Body of pancreas (tissue), 4 donors: ENCODE data around the gene FOXO3.

Source experiments
- POLR2A ChIP-seq, 3 donors: fragments of 450-650 bp; IDR thresholded peaks; one replicate each; pipeline ENCODE4 v1.6.1; 2016; ENCODE audit warnings: antibody characterized with exemption in 3 of 3, mild to moderate bottlenecking in 2 of 3
- TF ChIP-seq, protein P1 (sequence below), 7 experiments: fragments of 450-650 bp in 4 of 7; fragments of 200-600 bp in 3 of 7; sonication (generic) in 3 of 7; IDR thresholded peaks; one replicate each; pipeline ENCODE4 v1.5.1; 2016 to 2019; ENCODE audit warnings: antibody characterized with exemption in 7 of 7

DNA sequence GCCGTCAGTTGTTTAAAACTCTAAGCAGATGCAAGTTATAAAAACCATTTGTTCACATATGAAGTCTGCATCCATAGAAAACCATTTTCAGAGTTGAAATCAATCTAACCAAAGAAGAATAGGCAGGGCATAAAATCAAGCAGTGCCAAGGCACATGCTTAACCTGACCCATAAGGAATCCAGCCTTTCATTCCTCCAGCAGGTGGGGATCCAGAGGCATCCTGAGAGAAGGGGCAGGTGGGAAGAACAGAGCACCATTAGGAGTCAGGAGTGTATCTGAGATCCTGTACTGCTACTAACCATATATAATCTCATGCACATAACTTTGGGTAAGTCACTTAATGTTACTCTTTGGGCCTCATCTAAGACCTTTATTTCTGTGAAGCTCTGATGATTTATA lies 29.4 kb upstream of the FOXO3 start:
- no peak for TF ChIP-seq POLR2A (IDR thresholded peaks at IDR 0.05)
- TF ChIP-seq, protein P1, sequence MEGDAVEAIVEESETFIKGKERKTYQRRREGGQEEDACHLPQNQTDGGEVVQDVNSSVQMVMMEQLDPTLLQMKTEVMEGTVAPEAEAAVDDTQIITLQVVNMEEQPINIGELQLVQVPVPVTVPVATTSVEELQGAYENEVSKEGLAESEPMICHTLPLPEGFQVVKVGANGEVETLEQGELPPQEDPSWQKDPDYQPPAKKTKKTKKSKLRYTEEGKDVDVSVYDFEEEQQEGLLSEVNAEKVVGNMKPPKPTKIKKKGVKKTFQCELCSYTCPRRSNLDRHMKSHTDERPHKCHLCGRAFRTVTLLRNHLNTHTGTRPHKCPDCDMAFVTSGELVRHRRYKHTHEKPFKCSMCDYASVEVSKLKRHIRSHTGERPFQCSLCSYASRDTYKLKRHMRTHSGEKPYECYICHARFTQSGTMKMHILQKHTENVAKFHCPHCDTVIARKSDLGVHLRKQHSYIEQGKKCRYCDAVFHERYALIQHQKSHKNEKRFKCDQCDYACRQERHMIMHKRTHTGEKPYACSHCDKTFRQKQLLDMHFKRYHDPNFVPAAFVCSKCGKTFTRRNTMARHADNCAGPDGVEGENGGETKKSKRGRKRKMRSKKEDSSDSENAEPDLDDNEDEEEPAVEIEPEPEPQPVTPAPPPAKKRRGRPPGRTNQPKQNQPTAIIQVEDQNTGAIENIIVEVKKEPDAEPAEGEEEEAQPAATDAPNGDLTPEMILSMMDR (IDR thresholded peaks at IDR 0.05): no peak
